Astrocyte (in vitro differentiated cells and primary cell): ENCODE results near the gene UBR3.

Experiments used
- CTCF ChIP-seq: IDR thresholded peaks from 2 replicates; pipeline ENCODE4 v1.5.1; 2011; ENCODE audit warnings: low read depth, mild to moderate bottlenecking, inconsistent platforms, low read length, moderate library complexity; ENCODE audit not compliant: insufficient read depth
- EZH2 ChIP-seq: IDR thresholded peaks from 2 replicates; pipeline ENCODE4 v1.6.1; 2012; ENCODE audit warnings: mild to moderate bottlenecking, low read length, inconsistent platforms; ENCODE audit not compliant: insufficient read depth

GRCh38 chr2:169868951-169869350 lies 41.7 kb downstream of the UBR3 start:
- TF ChIP-seq CTCF = no peak
- TF ChIP-seq EZH2 = no peak
